ENCODE measurements around the gene EPHB4.
"Not testable (repeated sequence)": the region's sequence is repeated elsewhere in the genome, so short reads cannot be mapped to it uniquely, and the experiment has no call there.

EPHB4 gene

DNA sequence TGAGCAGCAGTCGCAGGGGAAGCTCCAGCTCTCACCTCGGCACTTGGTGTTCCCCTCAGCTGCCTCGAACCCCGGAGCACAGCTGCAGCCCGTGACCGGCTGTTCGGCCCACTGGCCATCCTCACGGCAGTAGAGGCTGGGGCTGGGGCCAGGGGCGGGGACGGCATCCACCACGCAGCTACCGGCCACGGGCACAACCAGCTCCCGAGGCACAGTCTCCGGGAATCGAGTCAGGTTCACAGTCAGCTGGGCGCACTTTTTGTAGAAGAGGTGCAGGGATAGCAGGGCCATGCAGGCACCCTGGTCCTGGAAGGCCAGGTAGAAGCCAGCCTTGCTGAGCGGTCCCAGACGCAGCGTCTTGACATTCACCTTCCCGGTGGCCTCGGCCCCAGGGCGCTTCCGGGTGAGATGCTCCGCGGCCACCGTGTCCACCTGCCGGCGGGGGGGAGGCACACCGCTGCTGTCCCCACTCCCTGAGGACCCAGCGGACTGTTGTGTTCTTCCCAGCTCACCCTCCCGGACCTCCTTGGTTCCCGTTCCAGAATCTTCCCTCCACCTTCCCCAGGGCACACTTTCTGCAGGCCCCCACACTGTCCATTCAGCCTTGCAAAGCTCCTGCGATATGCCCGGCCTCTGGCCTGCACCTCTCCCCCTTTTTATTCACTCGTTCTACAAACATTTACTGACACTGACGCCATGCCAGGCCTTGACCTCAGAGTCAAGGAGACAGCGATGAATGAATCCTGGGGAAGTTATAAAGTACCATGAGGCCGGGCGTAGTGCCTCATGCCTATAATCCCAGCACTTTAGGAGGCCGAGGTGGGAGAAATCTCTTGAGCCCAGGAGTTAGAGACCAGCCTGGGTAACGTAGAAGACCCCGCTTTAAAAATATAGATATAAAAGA lies 4.8 kb downstream of the EPHB4 start:
- no peak for DNase-seq (ENCODE audit: low spot score)

DNA sequence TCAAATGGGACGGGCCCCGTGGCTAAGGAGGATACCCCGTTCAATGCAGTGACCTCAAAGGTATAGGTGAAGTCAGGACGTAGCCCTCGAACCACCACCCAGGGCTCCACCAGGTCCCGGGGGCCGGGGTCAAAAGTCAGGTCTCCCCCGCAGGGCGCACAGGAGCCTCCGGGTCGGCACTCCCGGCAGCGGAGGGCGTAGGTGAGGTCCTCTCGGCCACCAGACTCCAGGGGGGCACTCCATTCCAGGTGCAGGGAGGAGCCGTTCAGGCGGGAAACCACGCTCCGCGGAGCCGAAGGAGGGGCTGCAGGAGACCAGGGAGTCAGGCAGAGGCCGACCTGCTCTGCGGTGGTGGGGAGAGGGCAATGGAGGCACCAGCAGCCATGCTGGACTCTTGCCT lies 7.7 kb downstream of the EPHB4 start:
- DNase-seq (ENCODE audit: low spot score): no peak

DNA sequence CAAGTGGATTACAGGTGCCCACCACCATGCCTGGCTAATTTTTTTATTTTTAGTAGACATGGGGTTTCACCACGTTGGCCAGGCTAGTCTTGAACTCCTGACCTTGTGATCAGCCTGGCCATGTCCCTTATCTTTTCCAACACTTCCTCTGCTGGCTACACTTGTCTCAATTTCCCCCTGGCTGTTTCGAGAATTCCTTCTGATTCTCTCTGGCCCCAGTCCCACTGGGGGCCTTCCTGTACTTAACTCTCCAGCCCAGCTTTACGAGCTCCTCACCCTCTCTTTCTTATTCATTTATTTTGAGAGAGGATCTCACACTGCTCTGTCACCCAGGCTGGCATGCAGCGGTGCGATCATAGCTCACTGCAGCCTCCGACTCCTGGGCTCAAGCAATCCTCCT lies 8.5 kb downstream of the EPHB4 start:
- DNase-seq (ENCODE audit: low spot score): no peak

DNA sequence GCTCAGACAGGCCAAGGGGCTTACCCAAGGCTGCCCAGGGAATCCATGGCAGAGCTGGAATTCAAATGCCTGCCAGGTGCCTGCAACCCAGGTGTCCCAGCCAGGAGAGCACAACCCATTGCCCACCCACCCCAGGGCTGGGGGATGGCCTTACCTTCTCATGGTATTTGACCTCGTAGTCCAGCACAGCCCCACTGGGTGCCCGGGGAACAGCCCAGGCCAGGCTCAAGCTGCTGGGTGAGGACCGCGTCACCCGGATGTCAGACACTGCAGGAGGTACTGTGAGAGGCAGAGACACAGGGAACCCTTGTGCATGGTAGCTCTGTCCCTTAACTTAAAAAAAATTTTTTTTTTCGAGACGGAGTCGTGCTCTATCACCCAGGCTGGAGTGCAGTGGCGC lies 9.0 kb downstream of the EPHB4 start:
- DNase-seq (ENCODE audit: low spot score): no peak

DNA sequence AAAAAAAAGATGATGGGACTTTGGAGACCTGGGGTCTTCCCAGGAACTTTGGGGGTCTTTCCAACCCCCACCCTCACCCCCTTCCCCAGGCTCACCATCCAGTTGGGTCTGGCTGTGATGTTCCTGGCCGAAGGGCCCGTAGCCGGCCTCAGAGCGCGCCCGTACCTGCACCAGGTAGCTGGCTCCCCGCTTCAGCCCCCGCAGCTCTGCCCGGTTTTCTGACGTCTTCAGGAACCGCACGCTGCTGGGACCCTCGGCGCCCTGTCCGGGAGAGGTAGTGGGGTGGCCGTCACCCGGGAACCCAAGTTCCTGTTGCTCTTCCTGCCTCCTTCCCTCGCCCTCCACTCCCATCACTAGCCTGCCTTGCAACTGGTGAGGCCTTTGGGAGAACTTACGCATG lies 10.2 kb downstream of the EPHB4 start:
- DNase-seq (ENCODE audit: low spot score): no peak

DNA sequence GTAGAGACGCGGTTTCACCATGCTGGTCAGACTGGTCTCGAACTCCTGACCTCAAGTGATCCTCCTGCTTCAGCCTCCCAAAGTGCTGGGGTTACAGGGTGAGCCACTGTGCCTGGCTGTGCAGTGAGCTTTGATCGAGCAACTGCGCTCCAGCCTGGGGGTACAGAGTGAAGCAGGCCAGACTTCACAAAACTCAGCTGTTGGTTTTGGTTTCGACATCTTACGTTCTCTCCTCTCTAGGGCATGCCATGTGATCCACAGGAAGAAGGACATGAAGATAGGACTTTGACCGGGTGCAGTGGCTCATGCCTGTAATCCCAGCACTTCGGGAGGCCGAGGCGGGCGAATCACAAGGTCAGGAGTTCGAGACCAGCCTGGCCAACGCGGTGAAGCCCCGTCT lies 10.8 kb downstream of the EPHB4 start:
- DNase-seq (ENCODE audit: low spot score): not testable (repeated sequence)

DNA sequence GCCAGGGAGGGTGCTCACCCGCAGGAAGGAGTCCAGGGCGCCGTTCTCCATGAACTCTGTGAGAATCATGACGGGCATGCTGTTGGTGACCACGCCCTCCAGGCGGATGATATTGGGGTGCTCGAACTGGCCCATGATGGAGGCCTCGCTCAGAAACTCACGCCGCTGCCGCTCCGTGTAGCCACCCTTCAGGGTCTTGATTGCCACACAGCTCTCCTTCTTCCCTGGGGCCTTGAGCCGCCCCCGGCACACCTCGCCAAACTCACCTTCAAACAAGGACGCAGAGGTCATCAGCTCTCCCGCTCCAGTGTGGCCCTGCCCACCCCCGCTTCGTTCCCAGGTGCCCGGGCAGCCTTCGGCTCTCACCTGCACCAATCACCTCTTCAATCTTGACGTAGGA lies 14.6 kb downstream of the EPHB4 start:
- DNase-seq (ENCODE audit: low spot score): no peak

DNA sequence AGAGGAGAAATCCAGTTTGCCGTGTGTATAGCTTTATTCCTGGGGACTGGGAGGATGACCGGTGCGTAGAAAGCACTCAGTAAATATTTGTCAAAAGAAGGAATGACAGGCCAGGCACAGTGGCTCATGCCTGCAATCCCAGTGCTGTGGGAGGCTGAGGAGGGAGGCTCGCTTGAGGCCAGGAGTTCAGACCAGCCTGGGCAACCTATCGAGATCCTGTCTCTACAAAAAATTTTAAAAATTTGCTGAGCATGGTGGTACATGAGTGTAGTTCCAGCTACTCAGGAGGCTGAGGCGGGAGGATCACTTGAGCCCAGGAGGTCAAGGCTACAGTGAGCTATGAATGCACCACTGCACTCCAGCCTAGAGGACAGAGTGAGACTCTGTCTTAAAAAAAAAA lies 15.8 kb downstream of the EPHB4 start:
- no peak for DNase-seq (ENCODE audit: low spot score)

DNA sequence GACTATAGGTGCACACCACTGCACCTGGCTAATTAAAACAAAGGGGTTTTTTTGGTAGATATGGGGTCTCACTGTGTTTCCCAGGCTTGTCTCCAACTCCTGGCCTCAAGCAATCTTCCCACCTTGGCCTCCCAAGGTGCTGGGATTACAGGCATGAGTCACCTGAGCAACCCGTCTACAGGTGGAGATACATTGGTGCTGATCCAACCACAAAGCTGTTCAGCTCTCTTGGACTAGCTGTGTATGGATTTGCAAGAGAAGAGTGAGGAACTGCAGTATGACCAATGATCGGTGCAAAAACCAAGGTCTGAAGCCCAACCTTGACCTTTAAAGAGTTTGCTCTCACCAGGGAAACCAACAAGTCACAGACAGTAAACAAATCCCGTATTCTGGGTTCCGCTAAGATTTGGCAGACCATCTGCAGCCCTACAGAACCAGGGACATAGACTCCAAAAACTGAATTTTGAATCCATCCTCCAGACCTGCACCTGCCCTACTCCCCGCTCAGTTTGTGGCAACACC lies 18.9 kb downstream of the EPHB4 start:
- no peak for DNase-seq (ENCODE audit: low spot score)

DNA sequence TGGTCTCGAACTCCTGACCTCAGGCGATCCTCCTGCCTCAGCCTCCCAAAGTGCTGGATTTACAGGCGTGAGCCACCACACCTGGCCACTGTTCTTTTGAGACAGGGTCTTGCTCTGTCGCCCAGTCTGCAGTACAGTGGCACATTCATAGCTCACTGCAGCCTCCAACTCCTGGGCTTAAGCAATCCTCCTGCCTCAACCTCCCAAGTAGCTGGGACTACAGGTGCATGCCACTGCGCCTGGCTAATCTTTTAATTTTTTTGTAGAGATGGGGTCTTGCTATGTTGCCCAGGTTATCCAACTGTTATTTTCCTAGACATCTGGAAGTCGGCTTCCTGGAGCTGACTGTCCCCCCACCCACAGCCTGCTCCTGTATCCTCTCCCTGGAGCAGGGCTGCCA lies 20.4 kb downstream of the EPHB4 start:
- not testable (repeated sequence) for DNase-seq (ENCODE audit: low spot score)

DNA sequence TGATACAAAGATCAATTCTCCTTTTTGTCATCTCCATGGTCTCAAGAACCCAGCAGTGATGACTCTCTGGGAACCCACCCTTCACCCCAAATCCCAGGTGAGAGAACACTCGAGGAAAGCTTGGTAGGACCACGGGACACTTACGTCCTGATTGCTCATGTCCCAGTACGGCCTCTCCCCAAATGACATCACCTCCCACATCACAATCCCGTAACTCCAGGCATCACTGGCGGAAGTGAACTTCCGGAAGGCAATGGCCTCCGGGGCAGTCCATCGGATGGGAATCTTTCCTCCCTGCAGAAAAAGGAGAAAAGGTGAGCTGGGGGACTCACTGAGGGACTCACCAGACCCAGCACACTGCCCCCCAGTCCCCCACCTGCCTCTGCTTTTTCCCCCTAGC lies 21.0 kb downstream of the EPHB4 start:
- DNase-seq (ENCODE audit: low spot score): no peak

DNA sequence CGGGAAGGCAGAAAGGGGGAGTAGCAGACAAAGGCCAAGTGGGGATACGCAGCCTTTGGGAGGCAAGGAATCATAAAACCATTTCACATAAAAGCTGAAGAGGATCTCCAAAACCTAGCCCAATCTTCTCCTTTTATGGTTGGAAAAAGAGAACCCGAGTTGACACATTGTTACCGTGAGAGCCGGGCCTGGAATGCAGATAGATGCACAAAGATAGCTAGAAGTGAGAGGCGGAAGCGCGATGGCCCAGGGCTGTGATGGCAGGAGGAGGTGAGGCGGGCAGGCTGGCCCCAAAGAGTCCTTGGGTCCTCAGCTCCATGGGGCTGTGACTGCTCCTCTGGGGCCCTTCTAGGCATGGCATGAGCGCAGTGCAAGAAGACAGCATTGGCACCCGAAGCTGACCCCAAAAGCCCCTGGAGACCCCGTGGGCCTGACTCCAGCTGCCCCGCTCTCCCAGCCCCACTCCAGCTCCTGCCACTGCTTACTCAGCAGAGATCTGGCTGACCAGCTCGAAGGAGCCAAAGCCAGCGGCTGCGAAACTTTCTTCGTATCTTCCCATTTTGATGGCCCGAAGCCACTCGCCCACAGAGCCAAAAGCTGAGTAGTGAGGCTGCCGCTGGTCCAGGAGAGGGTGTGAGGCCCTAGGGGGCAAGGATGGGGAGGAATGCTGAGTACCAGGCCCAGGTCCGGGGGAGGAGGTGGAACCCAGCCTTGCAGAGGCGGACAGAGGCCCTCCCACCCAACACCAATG lies 22.5 kb downstream of the EPHB4 start:
- no peak for DNase-seq (ENCODE audit: low spot score)

DNA sequence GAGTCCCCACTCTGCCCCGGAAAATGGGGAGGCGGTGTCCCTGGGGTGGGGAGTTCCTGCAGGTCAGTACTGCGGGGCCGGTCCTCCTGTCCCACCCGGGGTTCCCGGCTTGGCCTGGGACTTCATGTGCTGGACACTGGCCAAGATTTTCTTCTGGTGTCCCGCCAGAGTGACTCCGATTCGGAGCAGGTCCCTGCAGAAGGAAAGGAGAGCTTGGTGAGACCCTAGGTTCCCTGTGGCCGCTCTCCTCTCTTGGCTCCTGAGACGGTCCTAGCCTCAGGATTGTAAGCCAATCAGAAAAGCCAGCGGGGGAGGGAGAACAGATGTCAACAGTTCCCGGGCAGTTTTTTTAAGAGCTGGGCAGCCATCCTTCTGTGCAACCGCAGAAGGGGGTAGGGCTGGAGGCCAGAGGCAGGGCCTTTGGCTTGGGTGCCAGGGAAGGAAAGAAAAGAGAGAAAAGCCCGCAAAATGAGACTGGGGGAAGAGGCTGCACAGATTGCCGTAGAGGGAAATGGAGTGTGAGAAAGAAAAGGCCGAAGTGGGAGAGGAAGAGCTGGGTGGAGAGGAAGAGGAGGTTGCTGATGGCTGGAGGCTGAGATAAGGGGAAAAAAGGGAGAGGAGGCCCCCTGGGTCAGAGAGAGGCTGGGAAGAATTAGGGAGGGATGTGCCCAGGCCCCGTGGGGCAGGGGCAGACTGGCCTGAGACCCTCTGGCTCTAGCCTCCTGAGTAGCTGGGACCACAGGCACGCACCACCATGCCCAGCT lies 23.7 kb downstream of the EPHB4 start:
- DNase-seq (ENCODE audit: low spot score): peak; percentile 79

DNA sequence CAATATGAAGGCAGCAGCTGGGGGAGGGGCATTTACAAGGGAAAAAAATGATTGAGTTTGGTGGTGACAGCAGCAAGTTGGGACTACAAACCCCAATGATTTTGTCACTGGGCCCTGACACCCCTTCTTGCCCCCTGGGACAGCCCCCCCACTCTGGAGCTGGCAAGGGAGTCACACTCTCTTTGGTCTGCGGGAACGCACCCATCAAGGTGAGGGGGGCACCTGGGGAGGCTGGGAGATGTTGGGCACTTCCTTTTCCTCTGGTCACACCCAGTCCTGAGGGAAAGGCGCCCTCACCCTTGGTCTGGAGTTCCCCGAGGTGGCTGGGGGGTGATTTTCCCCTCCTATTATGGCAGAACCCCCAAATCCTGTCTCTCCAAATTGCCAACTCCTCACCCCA lies 24.4 kb downstream of the EPHB4 start:
- DNase-seq (ENCODE audit: low spot score): no peak

DNA sequence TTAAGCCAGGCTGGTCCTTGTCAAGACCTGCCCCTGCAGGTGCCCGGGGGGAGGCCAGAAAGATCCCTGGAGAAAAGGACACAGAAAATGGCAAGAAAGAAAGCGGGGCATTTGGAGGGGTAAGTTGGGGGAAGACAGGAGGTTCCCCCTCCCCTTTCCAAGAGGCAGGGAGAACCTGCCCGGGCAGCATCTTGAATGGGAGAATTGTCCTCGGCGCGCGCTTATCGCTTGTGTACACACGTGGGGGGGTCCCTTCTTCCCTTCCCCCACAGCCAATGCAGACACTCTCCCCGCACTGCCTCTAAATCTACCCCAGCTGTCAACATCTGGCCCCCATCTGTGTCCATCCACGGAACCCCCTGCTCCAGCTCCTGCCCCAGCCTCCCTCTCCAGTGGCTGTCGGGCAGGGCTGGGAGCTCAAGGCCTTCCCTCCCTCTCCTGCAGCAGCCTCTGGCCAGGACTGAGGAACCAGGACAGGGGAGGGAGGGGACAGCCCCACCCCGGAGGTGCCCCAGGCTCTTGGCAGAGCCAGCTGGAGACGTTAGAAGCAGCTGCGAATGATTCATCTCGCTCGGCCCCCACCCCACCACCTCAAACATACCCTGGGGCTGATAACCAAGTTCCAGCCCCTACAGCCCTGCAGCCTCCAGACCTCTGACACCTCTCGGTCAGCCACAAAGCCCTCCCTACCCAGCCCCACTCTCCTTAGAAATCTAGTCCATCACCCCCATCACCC lies 25.3 kb downstream of the EPHB4 start:
- DNase-seq (ENCODE audit: low spot score): no peak

DNA sequence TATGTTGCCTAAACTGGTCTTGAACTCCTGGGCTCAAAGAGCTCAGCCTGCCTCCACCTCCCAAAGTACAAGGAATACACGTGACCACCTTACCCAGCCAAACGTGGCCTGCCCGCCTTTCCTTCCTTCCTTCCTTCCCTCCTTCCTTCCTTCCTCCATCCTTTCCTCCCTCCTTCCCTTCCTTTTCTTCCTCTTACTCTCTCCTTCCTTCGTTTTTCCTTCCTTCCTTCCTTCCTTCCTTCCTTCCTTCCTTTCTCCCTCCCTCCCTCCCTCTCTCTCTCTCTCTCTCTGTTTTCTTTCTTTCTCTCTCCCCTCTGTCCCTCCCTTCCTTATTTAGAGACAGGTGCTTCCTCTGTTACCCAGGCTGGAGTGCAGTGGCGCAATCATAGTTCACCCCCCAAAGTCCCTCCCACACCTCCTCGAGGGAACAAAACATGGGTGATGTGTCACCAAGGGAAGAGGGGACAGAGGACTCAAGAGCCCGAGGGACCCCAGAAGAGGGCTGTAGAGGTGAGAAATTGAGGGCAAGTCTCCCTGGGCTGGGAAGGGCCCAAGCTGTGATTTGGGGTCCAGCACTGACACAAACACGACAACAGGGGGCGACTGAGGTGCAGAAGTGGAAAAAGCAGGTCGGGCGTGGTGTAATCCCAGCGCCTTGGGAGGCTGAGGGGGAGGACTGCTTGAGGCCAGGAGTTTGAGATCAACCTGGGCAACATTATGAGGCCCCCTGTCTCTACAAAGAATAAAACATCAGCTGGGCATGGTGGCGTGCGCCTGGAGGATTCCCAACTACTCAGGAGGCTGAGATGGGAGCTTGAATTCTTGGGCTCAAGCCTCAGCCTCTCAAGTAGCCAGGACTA lies 28.1 kb downstream of the EPHB4 start:
- DNase-seq (ENCODE audit: low spot score): peak; percentile 45

DNA sequence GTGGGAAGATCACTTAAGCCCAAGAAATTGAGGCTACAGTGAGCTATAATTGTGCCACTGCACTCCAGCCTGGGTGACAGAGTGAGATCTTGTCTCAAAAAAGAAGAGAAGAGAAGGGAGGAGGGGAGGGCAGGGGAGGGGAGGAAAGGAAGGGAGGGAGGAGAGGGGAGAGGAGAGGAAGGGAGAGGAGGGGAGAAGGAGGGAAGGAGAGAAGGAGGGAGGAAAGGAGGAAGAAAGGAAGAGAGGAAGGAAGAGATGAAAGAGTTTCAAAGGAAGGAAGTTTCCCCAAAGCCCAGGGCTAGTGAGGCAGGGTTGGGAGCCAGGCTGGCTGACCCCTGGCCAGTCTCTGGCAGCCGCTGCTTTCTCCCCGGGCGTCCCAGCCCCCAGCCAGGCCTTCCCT lies 32.6 kb downstream of the EPHB4 start:
- DNase-seq (ENCODE audit: low spot score): no peak

DNA sequence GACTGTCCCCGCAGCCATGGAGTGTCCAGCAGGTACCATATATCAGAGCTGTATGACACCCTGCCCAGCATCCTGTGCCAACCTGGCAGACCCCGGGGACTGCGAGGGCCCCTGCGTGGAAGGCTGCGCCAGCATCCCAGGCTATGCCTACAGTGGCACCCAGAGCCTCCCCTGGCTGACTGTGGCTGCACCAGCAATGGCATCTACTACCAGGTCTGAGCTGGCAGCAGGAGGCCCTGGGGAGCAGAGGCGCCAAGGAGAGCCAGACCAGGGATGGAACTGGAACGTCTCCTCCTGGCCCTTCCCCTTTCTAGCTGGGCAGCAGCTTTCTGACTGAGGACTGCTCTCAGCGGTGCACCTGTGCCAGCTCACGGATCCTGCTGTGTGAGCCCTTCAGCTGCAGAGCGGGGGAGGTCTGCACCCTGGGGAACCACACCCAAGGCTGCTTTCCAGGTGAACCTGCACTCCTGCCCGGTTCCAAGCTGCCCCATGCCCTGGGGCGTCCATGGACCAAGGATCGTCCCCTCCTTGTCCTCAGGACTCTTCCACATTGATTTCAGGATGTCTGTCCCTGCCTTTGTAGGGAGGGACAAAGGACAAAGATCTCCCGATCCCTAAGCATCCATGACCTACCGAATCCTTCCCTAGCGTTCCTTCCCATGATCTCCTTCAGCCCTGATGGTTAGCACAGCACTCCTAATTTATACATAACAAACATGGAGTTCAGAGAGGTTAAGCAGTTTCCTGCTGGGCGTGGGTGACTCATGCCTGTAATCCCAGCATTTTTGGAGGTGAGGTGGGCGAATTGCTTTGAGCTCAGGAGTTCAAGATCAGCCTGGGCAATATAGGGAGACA lies 33.3 kb downstream of the EPHB4 start:
- no peak for DNase-seq (ENCODE audit: low spot score)

DNA sequence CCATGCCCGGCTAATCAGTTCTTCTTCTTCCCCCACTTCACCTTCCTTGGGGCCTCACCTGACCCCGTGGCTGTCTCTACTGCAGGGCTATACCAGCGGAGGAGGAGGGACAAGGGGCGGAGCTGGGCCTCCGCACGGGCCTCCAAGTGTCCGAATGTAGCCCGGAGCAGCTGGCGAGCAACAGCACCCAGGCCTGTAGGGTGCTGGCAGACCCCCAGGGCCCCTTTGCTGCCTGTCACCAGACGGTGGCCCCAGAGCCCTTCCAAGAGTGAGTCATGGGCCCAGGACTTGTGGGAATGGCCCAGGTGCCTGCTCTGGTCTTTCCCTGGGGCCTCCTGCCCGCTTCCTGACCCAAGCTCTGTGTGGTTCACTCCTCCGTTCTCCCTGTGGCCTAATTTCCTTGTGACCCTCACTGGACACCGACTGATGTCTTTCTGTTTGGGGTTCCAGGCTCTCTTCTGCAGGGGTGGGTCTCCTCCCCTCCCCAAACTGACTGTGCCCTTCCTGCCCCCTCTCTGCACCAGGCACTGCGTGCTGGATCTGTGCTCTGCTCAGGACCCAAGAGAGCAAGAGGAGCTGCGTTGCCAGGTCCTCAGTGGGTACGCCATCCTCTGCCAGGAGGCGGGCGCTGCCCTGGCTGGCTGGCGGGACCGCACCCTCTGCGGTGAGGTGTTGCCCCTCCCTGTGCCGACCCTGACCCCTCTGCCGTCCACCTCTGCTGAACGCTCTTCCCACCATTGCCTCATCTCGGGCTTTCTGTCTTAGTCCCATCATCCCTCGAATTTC lies 35.2 kb downstream of the EPHB4 start:
- no peak for DNase-seq (ENCODE audit: low spot score)
